Stimulated activated CD8-positive, alpha-beta memory T cell treated with anti-CD3 and anti-CD28 coated beads, Interleukin-2, amount 100 ng/mL, for 1 hour (primary cell): ENCODE data around the gene GBP7.
"Not testable (repeated sequence)": the region's sequence is repeated elsewhere in the genome, so short reads cannot be mapped to it uniquely, and the experiment has no call there.

Source experiments
- DNase-seq, 2 donors: peaks; one replicate each; pipeline ENCODE4 v3.0.0-alpha.2; 2020; ENCODE audit warnings: low read depth in 2 of 2

The GBP7 gene

GRCh38 chr1:89170170-89171066 is 5.4 kb downstream of the GBP7 start:
- no peak for DNase-seq

- no peak for DNase-seq
These were observed 6.6 kb downstream of the GBP7 start for GRCh38 chr1:89169166-89169565.

GRCh38 chr1:89167590-89168230 is 8.1 kb downstream of the GBP7 start:
- no peak for DNase-seq

- DNase-seq, result no peak
These were observed 9.1 kb downstream of the GBP7 start for GRCh38 chr1:89166705-89167104.

GRCh38 chr1:89165811-89166210 is 10.0 kb downstream of the GBP7 start:
- no peak for DNase-seq

GRCh38 chr1:89151047-89151446 is 24.8 kb downstream of the GBP7 start:
- DNase-seq, result no peak

- no peak for DNase-seq
These were observed 25.8 kb downstream of the GBP7 start for GRCh38 chr1:89149976-89150375.

GRCh38 chr1:89149229-89149628 is 26.6 kb downstream of the GBP7 start:
- DNase-seq, result no peak

GRCh38 chr1:89147678-89148658 is 27.8 kb downstream of the GBP7 start:
- DNase-seq, result no peak

GRCh38 chr1:89146721-89147120 is 29.1 kb downstream of the GBP7 start:
- no peak for DNase-seq

GRCh38 chr1:89143484-89143883 is 32.3 kb downstream of the GBP7 start:
- no peak for DNase-seq

GRCh38 chr1:89142160-89142559 is 33.6 kb downstream of the GBP7 start:
- no peak for DNase-seq

GRCh38 chr1:89133747-89134146 is 42.1 kb downstream of the GBP7 start:
- DNase-seq, result no peak

- no peak for DNase-seq
These were observed 45.1 kb downstream of the GBP7 start for GRCh38 chr1:89130716-89131115.

GRCh38 chr1:89129911-89130310 is 45.9 kb downstream of the GBP7 start:
- DNase-seq, result no peak

- not testable (repeated sequence) for DNase-seq
These were observed 47.8 kb downstream of the GBP7 start for GRCh38 chr1:89128003-89128458.

GRCh38 chr1:89126602-89127565 is 48.9 kb downstream of the GBP7 start:
- peak; percentile 58 for DNase-seq

GRCh38 chr1:89125913-89126580 is 49.8 kb downstream of the GBP7 start, which contains the start of gene GBP2:
Gene GBP2 (minus strand): TSS chr1:89126114. CDS start chr1:89121966, 4,148 bp downstream.
- no peak for DNase-seq

- DNase-seq, result no peak
These were observed 50.4 kb downstream of the GBP7 start for GRCh38 chr1:89125240-89125912.
